ELR (cell line): ENCODE data around the gene CORO2A.
A peak's percentile ranks its signal among the peaks of the same experiment; 100 is the strongest.

Experiments used
- DNase-seq: peaks from one replicate; pipeline ENCODE4 v3.0.0-alpha.2; 2015; ENCODE audit warnings: low read depth

CORO2A gene

GRCh38 chr9:98192503-98193335 is at the start of gene CORO2A:
Gene CORO2A, minus strand, starts transcription at chr9:98192637. Its CDS starts 34,977 bp downstream, at chr9:98157660.
- peak; percentile 77 for DNase-seq

- no peak for DNase-seq
Observed at GRCh38 chr9:98241357-98242300, 49.2 kb upstream of the CORO2A start.

- no peak for DNase-seq
Observed at GRCh38 chr9:98240475-98240874, 48.0 kb upstream of the CORO2A start.

GRCh38 chr9:98236901-98237487 is 44.6 kb upstream of the CORO2A start:
- DNase-seq: no peak

- no peak for DNase-seq
Observed at GRCh38 chr9:98235126-98235525, 42.7 kb upstream of the CORO2A start.

GRCh38 chr9:98234245-98234825 is 41.9 kb upstream of the CORO2A start:
- no peak for DNase-seq

GRCh38 chr9:98232926-98233325 is 40.5 kb upstream of the CORO2A start:
- no peak for DNase-seq

GRCh38 chr9:98231770-98232478 is 39.5 kb upstream of the CORO2A start:
- peak; percentile 91 for DNase-seq

GRCh38 chr9:98230789-98231188 is 38.4 kb upstream of the CORO2A start:
- no peak for DNase-seq

GRCh38 chr9:98230304-98230703 is 37.9 kb upstream of the CORO2A start:
- DNase-seq: no peak

GRCh38 chr9:98229620-98230019 is 37.2 kb upstream of the CORO2A start:
- DNase-seq: no peak

GRCh38 chr9:98229090-98229395 is 36.6 kb upstream of the CORO2A start:
- no peak for DNase-seq

- DNase-seq: no peak
Observed at GRCh38 chr9:98228392-98229089, 36.1 kb upstream of the CORO2A start.

- no peak for DNase-seq
Observed at GRCh38 chr9:98227883-98228282, 35.4 kb upstream of the CORO2A start.

- no peak for DNase-seq
Observed at GRCh38 chr9:98226957-98227356, 34.5 kb upstream of the CORO2A start.

- DNase-seq: peak; percentile 37
Observed at GRCh38 chr9:98226516-98226915, 34.1 kb upstream of the CORO2A start.

- no peak for DNase-seq
Observed at GRCh38 chr9:98225015-98225442, 32.6 kb upstream of the CORO2A start.

- peak; percentile 100 for DNase-seq
Observed at GRCh38 chr9:98222885-98223691, 30.7 kb upstream of the CORO2A start.

GRCh38 chr9:98220911-98221310 is 28.5 kb upstream of the CORO2A start:
- DNase-seq: no peak

GRCh38 chr9:98219794-98220370 is 27.4 kb upstream of the CORO2A start:
- no peak for DNase-seq
